SK-N-SH treated with all-trans-retinoic acid at 6 μM for 48 hours (cell line): Measurements from ENCODE around the gene FLT4.

Experiments
- PATZ1 ChIP-seq: fragments of 250-450 bp; sonication (Bioruptor Pico); IDR thresholded peaks from 2 replicates; pipeline ENCODE4 v1.8.0; 2020; ENCODE audit warnings: mild to moderate bottlenecking, moderate library complexity, borderline replicate concordance
- TCF4 ChIP-seq: fragments of 250-450 bp; sonication (Bioruptor Pico); IDR thresholded peaks from 2 replicates; pipeline ENCODE4 v1.8.0; 2021; ENCODE audit warnings: mild to moderate bottlenecking, moderate library complexity, borderline replicate concordance
- TOX ChIP-seq: fragments of 250-450 bp; sonication (Bioruptor Pico); IDR thresholded peaks from 2 replicates; pipeline ENCODE4 v1.8.0; 2021; ENCODE audit warnings: mild to moderate bottlenecking, moderate library complexity, borderline replicate concordance
- ZNF565 ChIP-seq: fragments of 450-650 bp; formaldehyde crosslinking; conservative IDR thresholded peaks from 2 replicates; pipeline ENCODE4 v1.5.0; 2020; ENCODE audit warnings: low read depth, mild to moderate bottlenecking, moderate library complexity

GRCh38 chr5:180586870-180587269 is 62.5 kb downstream of the FLT4 start:
- TF ChIP-seq TCF4 (CRISPR knock-in tag) (no peak), TOX (no peak), PATZ1 (CRISPR knock-in tag) (no peak), ZNF565 (CRISPR knock-in tag) (no peak)
